HG03280 (cell line): ENCODE data around the gene CHRNA4.

Source experiments
- ATAC-seq: cut with Tn5 transposase; IDR thresholded peaks from one replicate; pipeline ENCODE4 v1.9.1; 2021; ENCODE audit warnings: mild to moderate bottlenecking, moderate library complexity; ENCODE audit not compliant: unreplicated experiment

CHRNA4 gene

GRCh38 chr20:63379296-63379695 lies 18.1 kb upstream of the CHRNA4 start:
- no peak for ATAC-seq

- no peak for ATAC-seq
Observed at GRCh38 chr20:63378626-63379025, 17.5 kb upstream of the CHRNA4 start.

- ATAC-seq = no peak
Observed at GRCh38 chr20:63377951-63378381, 16.8 kb upstream of the CHRNA4 start.

- no peak for ATAC-seq
Observed at GRCh38 chr20:63377256-63377941, 16.2 kb upstream of the CHRNA4 start.

GRCh38 chr20:63376283-63377250 lies 15.4 kb upstream of the CHRNA4 start:
- no peak for ATAC-seq

- ATAC-seq = no peak
Observed at GRCh38 chr20:63375438-63375837, 14.3 kb upstream of the CHRNA4 start.

GRCh38 chr20:63374504-63374903 lies 13.4 kb upstream of the CHRNA4 start:
- no peak for ATAC-seq

- no peak for ATAC-seq
Observed at GRCh38 chr20:63373996-63374395, 12.8 kb upstream of the CHRNA4 start.

GRCh38 chr20:63372971-63373885 lies 12.1 kb upstream of the CHRNA4 start:
- ATAC-seq = no peak

- ATAC-seq = no peak
Observed at GRCh38 chr20:63371291-63371865, 10.2 kb upstream of the CHRNA4 start.

- no peak for ATAC-seq
Observed at GRCh38 chr20:63370618-63371187, 9.6 kb upstream of the CHRNA4 start.

GRCh38 chr20:63369724-63370617 lies 8.8 kb upstream of the CHRNA4 start:
- ATAC-seq = no peak

- ATAC-seq = no peak
Observed at GRCh38 chr20:63369024-63369530, 7.9 kb upstream of the CHRNA4 start.

GRCh38 chr20:63368151-63368550 lies 7.0 kb upstream of the CHRNA4 start:
- ATAC-seq = no peak

GRCh38 chr20:63367446-63368055 lies 6.4 kb upstream of the CHRNA4 start:
- no peak for ATAC-seq

GRCh38 chr20:63366390-63367365 lies 5.5 kb upstream of the CHRNA4 start:
- ATAC-seq = no peak

- no peak for ATAC-seq
Observed at GRCh38 chr20:63365601-63366389, 4.6 kb upstream of the CHRNA4 start.
